ENCODE measurements around the gene ERC1. TPM values are rescaled to one million over a fixed set of nuclear protein-coding genes. Genes with fewer than 3 reads are reported as not detected.
"Not testable (repeated sequence)": the region's sequence is repeated elsewhere in the genome, so short reads cannot be mapped to it uniquely, and the experiment has no call there.

The ERC1 gene
- total RNA-seq, 1 experiment from 2014 or later, result 7.7 TPM

DNA sequence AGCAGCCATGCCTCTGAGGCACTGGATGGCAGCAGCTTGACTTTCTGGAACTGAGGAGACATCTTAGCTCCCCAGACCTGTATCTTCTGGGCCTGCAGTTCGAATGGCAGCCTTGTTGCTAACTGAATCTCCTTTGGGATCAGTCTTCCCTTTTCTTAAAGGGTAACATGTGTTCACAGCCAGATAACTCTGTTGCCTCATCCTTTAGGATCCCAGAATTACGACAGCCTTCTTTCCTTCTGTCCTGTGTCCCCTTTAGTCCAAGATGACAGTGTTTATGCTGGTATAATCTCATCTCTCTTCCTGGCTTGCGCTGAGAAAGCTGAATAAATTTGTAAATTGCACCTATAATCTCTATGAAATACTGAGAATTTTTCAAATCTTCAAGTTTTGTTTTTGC lies 9.1 kb upstream of the ERC1 start:
- DNase-seq (ENCODE audit: low spot score), result no peak

DNA sequence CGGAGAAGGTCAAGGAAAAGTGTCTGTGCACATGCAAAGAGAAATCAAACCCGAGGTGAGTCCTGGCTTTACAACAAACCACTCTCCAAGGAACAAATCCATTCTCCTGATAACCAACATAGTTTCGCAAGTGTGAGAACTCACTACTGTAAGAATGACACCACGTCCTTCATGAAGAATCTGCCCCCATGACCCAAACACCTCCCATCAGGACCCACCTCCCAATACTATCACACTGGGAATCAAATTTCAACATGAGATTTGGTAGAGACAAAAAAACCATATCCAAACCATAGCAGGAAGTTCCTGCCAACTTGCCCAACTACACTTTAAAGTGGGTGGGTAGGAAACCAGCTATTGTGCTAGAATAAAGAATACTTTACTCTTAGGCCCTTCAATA lies 2.4 kb upstream of the ERC1 start:
- DNase-seq (ENCODE audit: low spot score), result no peak

DNA sequence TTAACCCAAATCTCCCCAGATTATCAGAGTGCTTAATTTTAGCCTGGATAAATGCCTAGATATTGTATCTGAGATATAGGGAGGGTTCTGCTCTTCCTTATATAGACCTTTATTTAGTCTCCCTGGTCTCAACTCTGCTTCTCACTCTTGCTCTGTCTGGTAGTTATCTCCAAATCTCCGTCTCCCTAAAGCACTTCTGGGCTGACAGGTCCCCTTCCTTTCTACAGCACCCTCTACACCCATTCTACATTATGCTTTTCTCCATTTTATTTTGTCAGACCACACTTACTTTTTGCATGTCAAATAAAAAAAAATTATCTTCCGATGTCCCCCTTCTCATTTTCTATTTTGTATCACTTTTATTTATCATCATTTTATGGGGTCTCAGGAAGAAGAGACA lies 2.0 kb upstream of the ERC1 start:
- DNase-seq (ENCODE audit: low spot score), result no peak

DNA sequence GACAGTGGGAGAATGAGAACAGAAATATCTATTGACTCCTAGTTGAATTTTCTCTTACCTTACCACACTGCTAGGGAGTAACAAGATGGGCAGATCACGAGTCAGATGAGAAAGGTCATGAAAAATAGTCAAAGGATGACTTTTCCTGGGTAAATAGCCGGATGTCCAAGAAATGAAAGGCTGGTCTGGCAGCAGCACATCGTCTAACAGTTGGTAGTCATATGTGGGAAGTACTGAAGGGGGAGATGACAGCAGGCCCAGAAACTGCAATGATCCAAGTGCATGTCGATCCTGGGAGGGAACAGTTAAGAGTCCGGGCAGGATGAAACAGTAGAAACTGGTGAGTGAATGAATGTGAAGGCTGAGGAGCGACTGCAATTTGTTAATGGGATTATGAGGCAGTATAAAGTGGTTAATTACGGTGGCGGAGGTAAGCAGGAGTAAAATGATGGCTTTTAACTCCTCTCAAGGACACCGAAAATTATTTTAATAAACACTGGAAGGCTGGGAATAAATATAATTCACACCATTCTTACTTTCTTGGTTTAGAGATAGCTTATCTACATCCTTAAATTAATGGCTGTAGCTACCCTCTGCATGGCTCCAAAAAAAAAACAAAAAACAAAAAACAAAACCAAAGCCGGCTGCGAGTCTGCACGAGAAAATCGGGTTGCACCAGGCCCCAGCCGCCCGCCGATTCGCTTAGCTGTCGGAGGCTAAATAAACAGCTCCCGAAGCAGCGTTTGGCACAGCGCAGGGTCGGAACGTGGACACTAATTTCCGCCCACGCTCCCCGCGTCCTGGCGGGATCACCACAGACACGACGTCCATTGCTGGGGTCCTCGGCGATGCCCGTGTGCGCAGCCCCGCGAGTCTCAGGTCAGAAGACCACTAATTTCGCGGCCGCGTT lies 1.0 kb upstream of the ERC1 start:
- peak; percentile 29 for DNase-seq (ENCODE audit: low spot score)

DNA sequence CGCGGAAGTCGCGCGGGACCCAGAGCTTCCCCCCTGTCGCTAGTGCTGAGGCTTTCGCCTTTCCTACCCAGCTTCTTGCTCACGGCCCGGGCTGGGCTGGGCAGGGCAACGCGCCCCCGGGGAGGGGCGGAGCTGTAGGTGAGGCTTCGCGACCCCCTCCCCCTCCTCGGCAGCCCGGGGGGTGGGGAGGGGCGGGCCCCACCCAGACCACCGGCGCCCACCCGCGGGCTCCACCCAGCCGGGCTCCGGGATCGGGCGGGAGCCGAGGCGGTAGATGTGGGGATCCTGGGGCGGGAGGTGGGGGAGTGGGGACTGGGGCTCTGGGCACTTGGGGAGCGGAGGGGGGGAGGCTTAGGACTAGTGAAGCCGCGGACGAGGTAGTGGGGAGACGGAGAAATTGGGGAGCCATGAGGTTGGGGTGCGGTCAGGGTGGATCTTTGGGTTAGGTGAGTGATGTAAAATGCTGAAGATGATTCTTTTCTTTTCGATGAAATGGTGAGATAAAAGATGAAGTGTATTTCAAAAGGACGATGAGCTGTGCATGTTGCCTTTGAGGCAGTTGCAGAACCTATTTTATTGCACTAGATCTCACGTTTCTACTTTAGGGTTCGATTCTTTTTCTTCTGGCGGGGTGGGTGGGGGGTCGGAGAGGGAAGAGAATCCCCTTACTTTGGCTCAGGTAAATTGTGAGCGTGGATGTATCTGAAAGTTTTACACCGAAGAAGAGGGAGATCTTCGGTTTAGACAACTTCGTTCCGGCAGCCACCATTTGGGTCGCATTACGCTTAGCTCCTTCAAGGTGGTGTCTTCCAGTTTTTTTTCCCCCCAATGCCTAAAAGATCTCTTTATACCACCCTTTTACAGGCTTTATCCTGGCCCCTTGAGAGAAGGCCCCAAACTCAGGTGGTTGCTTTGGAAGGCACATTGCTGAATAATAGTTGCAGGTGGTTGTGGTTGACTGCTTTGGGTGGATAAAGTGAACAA lies 619 bp downstream of the ERC1 start:
- peak; percentile 10 for DNase-seq (ENCODE audit: low spot score)

DNA sequence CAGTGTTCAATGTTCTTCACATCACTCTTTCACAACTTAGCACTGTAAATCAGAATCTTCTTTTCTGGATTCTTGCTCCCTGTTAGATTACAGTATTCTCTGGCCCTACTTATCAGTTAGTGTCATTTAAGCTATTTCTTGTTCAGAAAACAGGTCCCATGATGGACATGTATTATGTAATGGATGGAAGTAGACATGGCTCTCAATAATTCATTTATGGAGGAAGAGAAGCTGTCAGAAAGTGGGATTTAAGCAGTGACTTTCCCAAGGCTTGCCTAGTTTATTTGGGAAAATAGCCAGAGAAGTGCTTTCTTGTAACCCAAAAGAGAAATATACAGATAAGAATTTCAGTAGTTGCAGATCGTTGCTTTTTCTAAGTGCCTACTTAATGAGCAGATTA lies 1.6 kb downstream of the ERC1 start:
- DNase-seq (ENCODE audit: low spot score), result no peak

DNA sequence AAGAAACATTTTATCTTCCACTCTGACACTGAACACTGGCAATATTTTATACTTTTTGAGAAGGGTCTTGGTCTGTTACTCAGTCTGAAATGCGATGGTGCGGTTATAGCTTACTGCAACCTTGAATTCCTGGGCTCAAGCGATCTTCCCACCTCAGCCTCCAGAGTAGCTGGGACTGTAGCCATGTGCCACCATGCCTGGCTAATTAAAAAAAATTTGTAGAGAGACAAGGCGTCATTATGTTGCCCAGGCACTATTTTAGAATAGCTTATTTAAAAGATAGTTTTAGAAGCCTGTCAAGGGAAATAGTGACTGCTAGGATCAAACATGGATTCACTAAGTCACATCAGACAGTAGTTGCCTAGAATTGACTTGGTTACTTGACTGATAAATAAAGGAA lies 5.9 kb downstream of the ERC1 start:
- no peak for DNase-seq (ENCODE audit: low spot score)

DNA sequence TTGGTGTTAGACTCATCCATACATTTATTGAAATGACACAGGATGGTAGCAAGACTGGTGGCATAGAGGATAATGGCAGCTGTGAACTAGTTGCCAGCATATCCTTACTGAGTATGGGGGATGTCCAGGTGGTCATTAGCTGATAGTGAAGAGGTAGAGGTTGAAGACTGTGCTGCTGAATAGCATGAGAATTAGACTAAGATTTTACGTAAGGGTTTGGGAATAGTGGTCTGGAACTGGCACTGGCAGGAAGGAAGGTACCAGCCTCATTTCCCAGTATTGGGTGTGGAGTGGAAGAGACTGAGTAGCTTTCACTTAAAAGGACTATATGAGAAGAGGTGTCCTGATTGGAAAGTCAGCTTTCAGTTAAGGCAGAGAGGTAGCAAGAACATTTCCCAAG lies 6.5 kb downstream of the ERC1 start:
- no peak for DNase-seq (ENCODE audit: low spot score)

DNA sequence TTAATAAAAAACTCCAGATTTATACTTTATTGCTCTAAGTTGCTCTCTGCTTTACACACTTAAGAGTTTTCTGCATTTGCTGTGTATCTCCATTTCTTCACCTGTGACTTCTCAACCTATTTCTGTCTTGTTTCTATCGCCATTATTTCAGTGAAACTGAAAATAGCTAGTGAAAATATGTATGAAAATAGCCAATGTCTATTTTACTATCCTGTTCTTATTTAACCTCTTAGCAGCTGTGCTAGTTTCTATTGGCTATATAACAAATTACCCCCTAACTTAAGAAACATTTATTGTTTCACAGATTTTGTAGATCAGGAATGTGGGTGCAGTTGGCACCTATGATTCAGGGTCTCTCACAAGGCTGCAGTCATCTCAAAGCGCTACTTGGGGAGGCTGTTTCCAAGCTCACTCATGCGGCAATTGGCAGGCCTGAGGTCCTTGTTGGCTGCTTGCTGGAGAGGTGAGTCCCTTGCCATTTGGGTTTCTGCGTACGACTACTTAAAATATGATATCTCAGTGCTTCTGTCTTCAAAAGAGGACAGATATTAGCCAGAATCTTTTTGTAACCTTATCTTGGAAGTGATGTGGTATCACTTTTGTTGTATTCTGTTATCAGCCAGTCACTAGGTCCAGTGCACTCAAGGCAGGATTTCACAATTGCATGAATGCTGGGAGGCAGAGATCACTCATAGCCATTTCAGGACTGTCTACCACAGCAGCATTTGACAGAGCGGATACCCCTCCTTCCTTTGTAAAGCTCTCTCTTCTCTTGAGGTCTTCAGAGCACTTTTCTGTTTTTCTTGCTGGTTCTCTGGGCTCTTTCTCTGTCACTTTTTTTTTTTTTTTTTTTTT lies 7.2 kb downstream of the ERC1 start:
- DNase-seq (ENCODE audit: low spot score), result no peak

DNA sequence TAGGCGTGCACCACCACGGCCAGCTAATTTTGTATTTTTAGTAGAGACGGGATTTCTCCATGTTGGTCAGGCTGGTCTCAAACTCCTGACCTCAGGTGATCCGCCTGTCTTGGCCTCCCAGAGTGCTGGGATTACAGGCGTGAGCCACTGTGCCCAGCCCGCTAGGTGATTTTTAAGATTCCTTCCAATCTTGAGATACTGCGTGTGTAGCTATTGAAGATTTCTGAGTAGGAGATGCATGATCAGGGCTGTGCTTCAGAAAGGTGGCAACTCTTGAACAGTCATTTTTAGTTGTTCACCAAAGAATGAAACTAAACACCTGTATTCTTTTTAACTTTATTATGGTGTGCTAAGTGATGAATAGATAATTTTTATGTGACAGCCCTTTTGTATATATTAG lies 8.7 kb downstream of the ERC1 start:
- not testable (repeated sequence) for DNase-seq (ENCODE audit: low spot score)

DNA sequence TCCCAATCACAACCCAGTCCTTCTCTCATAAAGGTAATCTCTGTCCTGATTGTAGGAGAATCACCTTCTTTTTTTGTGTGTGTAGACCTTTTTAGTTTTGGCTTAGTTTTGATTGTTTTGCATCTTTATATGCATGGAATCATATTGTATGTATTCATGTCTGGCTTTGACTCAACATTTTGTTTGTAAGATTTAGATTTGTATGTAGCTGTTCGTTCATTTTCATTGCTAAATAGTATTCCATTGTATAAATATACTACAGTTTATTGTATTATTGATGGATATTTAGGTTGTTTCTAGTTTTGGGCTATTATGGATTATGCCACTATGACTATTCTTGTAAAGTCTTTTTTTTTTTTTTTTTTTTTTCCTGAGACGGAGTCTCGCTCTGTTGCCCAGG lies 10.5 kb downstream of the ERC1 start:
- DNase-seq (ENCODE audit: low spot score), result no peak

DNA sequence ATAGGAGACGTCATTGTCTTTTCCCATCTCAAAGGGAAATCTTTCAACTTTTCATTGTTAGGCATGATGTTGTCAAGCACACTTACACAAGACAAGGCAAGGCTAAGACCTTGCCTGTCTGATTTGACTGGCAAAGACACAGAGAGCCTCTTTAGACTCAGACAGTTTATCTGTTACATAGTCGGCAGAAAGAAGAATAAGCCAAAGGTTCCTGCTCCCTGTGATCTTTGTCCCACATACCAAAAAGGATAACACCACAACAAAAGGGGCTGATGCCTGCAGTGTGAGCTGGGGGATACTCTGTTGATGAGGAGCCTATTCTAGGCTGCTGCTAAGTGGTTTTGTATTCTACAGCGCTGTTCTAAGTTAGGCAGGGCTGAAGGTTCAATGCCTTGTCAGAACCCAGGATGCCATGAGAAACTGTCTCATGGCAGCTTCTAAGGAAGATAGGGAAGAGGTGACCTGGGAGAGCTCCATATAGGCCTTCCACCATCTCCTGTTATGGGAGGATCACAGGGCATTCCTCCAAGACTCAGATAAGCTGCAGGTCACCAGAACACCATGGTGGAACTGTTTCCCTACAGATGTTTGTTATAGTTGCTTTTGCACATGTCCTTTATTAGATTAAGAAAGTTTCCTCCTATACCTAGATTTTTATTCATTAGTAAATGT lies 12.7 kb downstream of the ERC1 start:
- DNase-seq (ENCODE audit: low spot score), result no peak

DNA sequence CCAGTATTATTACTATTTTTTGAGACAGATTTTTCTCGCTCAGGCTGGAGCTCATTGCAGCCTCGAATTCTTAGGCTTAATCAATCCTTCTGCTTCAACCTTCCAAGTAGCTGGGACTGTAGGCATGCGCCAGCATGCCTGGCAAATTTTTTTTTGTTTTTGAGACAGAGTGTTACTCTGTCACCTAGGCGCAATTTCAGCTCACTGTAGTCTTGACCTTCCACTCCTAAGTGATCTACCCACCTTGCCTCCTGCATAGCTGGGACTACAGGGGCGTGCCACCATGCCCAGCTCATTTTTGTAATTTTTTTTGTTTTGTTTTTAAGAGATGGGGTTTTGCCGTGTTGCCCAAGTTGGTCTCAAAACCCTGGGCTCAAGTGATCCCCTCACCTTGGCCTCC lies 15.2 kb downstream of the ERC1 start:
- no peak for DNase-seq (ENCODE audit: low spot score)

DNA sequence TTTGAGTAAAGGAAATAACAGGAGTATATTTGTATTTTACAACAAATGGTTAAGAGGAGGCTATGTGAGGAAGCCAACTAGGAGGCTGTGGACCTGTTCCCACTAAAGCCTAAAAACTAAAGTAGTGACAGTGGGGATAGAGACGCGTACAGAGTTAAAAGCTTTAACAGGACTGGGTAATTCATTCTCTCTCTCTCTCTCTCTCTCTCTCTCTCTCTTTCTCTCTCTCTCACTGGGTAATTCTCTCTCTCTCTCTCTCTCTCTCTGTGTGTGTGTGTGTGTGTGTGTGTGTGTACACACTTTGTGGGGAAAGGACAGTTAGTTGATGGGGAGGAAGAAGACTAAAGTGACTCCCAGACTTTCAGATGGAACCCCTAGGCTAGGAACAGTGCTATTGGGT lies 16.3 kb downstream of the ERC1 start:
- DNase-seq (ENCODE audit: low spot score), result no peak

DNA sequence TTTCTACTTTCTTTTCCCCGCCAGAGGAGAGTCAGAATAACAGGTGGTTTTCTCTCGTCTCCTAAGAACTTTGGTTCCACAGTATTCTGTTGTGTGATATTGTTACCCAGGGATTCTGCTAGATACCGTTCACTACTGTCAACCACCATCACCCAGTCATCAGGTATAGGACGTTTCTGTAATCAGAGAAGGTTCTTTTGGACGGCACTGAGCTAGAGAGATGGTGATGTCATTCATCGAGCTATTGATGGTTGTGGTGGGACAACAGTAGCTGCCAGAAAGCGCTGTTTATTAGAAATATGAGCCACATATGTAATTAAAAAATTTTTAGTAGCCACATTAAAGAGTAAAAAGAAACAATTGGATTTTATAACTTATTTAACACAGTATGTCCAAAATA lies 17.0 kb downstream of the ERC1 start:
- DNase-seq (ENCODE audit: low spot score), result no peak

DNA sequence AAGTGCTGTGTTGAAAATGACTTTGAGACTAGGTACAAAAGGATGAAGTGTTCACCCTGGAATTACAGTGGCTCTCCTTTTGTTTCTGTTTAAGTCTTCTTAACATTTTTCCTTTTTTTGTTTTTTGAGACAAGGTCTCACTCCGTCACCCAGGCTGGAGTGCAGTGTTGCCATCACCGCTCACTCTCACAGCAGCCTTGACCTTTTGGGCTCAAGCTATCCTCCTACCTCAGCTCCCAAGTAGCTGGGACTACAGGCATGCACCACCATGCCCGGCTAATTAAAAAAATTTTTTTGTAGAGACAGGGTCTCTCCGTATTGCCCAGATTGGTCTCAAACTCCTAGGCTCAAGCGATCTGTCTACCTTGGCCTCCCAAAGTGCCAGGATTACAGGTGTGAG lies 20.1 kb downstream of the ERC1 start:
- DNase-seq (ENCODE audit: low spot score), result no peak

DNA sequence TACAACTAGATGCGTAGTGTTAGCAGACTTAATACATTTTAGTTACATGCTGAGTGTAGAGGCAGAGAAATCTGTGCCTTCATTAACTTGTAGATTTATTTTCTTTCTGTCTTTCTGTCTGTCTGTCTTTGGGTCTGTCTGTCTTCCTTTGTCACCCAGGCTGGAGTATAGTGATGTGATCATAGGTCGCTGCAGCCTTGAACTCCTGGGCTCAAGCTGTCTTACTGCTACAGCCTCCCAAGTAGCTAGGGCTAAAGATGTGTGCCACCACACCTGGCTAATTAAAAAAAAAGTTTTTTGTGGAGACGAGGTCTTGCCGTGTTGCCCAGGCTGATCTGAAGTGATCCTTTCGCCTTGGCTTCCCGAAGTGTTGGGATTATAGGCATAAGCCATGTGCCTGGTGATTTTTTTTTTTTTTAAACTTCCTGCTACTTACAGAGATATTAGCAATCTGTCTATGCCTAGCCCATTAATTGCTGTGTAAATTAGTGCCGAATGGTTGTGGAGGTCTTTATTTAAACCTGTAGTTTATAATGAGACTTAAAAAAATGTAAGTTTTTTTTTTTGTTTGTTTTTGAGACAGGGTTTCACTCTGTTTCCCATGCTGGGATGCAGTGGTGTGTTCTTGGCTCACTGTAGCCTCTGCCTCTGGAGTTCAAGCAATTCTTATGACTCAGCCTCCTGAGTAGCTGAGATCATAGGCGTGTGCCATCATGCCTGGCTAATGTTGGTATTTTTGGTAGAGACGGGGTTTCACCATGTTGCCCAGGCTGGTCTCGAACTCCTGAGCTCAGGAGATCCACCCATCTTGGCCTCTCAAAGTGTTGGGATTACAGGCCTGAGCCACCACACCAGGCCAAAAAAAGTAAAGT lies 22.8 kb downstream of the ERC1 start:
- peak; percentile 59 for DNase-seq (ENCODE audit: low spot score)

DNA sequence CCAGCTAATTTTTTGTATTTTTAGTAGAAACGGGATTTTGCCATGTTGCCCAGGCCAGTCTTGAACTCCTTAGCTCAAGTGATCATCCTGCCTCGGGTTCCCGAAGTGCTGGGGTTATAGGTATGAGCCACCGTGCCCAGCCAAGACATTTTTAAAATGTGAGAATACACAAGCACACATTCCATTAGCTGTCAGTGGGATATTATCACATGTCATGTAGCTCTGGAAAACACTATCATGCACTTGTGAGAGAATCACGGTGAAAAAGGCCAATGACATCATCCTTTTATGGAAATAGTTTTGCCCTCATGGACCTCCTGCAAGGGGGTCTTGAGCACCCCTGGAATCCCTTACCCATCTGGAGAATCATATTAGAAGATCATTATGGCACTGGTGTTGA lies 28.3 kb downstream of the ERC1 start:
- DNase-seq (ENCODE audit: low spot score), result no peak

DNA sequence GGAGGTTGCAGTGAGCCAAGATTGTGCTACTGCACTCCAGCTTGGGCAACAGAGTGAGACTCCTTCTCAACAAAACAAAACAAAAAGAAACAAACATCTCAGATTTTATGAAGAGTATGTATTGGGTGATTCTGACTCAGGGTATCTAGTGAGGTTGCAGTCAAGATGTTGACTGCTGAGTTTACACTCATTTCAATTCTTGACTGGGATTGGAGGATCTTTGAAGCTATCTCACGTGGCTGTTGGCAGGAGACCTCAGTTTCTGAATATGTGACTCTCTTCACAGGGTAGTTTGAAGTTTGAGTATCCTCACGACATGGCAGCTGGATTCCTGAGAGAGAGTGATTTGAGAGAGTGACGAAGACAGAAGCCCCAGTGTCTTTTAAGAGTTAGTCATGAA lies 29.4 kb downstream of the ERC1 start:
- DNase-seq (ENCODE audit: low spot score), result no peak

Measured in A172 (cell line).